Small intestine (tissue), 7 donors: Measurements from ENCODE around the gene NYNRIN. TPM values are rescaled to one million over a fixed set of nuclear protein-coding genes. Genes with fewer than 3 reads are reported as not detected.
"Not testable (repeated sequence)": the region's sequence is repeated elsewhere in the genome, so short reads cannot be mapped to it uniquely, and the experiment has no call there.

Experiments
- DNase-seq, 2 donors: peaks; one replicate each; pipeline versions ENCODE4 v3.0.0 to v3.0.0-alpha.2; 2013
- FAIRE-seq: peaks from 2 replicates; lab custom pipeline; 2012; peaks lifted over from hg19 to GRCh38; lab: Jason Lieb, UNC
- H3K27ac ChIP-seq, 3 donors: one replicate each; pipeline ENCODE4 v1.5.1; 2013; ENCODE audit warnings: low read length in 2 of 3, mild to moderate bottlenecking in 2 of 3, control low read depth in 1 of 3, inconsistent platforms in 1 of 3, low read depth in 1 of 3, moderate library complexity in 1 of 3
- H3K27me3 ChIP-seq, 3 donors: one replicate each; pipeline ENCODE4 v1.6.1; 2013; ENCODE audit warnings: low read length in 3 of 3, inconsistent platforms in 1 of 3; ENCODE audit not compliant: control insufficient read depth in 3 of 3, insufficient read depth in 3 of 3
- H3K36me3 ChIP-seq, 3 donors: one replicate each; pipeline ENCODE4 v1.6.1; 2013; ENCODE audit warnings: low read length in 3 of 3, inconsistent platforms in 1 of 3, low read depth in 1 of 3, mild to moderate bottlenecking in 1 of 3, moderate library complexity in 1 of 3; ENCODE audit not compliant: control insufficient read depth in 3 of 3, insufficient read depth in 2 of 3
- H3K4me1 ChIP-seq, 3 donors: one replicate each; pipeline ENCODE4 v1.6.1; 2013; ENCODE audit warnings: low read length in 2 of 3, inconsistent platforms in 1 of 3, low read depth in 1 of 3, mild to moderate bottlenecking in 1 of 3, moderate library complexity in 1 of 3; ENCODE audit not compliant: control insufficient read depth in 3 of 3, insufficient read depth in 2 of 3
- H3K4me3 ChIP-seq, 3 donors: one replicate each; pipeline ENCODE4 v1.5.1; 2013; ENCODE audit warnings: low read length in 3 of 3, control low read depth in 1 of 3, inconsistent platforms in 1 of 3, low read depth in 1 of 3, mild to moderate bottlenecking in 1 of 3, moderate library complexity in 1 of 3
- H3K9me3 ChIP-seq, 2 donors: one replicate each; pipeline ENCODE4 v1.6.1; 2013; ENCODE audit warnings: low read depth in 1 of 2, low read length in 1 of 2; ENCODE audit not compliant: control insufficient read depth in 2 of 2, insufficient read depth in 1 of 2
- WGBS, 3 donors: extraction: QIAGEN DNeasy Blood & Tissue Kit; methylation state at CpG; one replicate each; pipeline ENCODE4 v1.1.7; 2013; 5-methylcytosine and 5-hydroxymethylcytosine counted together
- polyA plus RNA-seq, 4 donors: library from polyadenylated mRNA; stranded (reverse) in 3 of 4; unstranded in 1 of 4; fragments of 200-250 nt in 3 of 4; fragments of 120-200 nt in 1 of 4; gene quantifications; one replicate each; pipeline versions ENCODE4 v1.2.1 to v1.2.3, GENCODE V29; 2013
- donor health status: healthy with polysubstance abuse.
- donor health status: control.
- donor health status: control.
- donor health status: Bipolar disorder and iron deficiency.
- donor health status: healthy.

NYNRIN gene
- polyA plus RNA-seq, 4 donors = 0.22 to 53.2 (median 3.9) TPM

DNA sequence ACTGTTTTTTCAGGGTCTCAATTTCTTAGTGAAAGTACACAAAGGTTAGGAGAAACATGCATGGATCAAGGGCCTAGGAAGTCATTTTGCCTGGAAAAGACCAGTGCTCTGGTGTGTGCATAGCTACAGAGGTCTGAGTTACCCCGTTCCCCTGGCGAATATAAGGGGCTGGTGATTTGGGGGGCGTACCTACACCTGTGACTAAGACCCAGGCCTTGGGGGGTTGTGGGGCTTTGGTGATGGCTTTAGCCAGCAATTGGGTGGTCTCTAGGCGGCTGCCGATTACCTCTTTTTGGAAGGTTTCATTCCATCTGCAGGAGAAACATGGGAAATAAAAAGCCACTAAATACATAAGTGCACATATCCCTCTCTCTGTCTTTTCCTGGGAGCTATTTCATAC, 42.7 kb downstream of the NYNRIN start:
- Histone ChIP-seq H3K4me3 (peak overlapping the region in 2 of 3 donors; percentile 51 to 78), H3K36me3 (peaks cover 0 to 39% (median 23%) of the 10 kb centered on the region in 3 donors), H3K27ac (peak overlapping the region; percentile 83 to 98 (median 96)), H3K27me3 (no peaks in the 10 kb centered on the region), H3K9me3 (no peaks in the 10 kb centered on the region), H3K4me1 (peaks cover 7 to 13% (median 9%) of the 10 kb centered on the region in 3 donors)
- WGBS, 3 donors = 51 to 57% (median 51%) methylated on average over 5 of the region's 5 CpGs
- no peak for DNase-seq
- no peak for FAIRE-seq

DNA sequence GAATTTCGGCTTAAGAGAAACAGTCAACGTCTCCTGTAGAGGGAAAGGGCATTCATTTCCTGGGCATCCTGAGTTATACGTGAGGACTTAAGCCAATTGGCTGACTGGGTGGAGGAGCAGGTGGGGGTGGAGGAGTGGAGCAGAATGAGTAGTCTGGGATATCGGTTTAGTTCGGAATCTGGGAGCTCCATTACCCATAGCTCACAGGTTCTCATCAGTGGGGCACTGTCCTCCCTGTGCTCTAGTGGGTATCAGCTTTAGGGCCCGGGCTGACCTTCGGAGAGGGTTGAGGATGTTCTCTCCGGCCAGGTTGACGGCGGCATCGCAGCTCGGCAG, 43.1 kb downstream of the NYNRIN start:
- FAIRE-seq (no peak), DNase-seq (no peak)
- peaks cover 7 to 13% (median 9%) of the 10 kb centered on the region in 3 donors for H3K4me1 ChIP-seq
- no peaks in the 10 kb centered on the region for H3K9me3 ChIP-seq
- 0 to 2% (median 2%) methylated on average over 12 of the region's 12 CpGs for whole genome bisulfite sequencing, 3 donors
- peak overlapping the region; percentile 83 to 98 (median 96) for H3K27ac ChIP-seq
- H3K4me3 ChIP-seq = peak overlapping the region; percentile 51 to 78 (median 56)
- no peaks in the 10 kb centered on the region for H3K27me3 ChIP-seq
- peaks cover 0 to 37% (median 22%) of the 10 kb centered on the region in 3 donors for H3K36me3 ChIP-seq

DNA sequence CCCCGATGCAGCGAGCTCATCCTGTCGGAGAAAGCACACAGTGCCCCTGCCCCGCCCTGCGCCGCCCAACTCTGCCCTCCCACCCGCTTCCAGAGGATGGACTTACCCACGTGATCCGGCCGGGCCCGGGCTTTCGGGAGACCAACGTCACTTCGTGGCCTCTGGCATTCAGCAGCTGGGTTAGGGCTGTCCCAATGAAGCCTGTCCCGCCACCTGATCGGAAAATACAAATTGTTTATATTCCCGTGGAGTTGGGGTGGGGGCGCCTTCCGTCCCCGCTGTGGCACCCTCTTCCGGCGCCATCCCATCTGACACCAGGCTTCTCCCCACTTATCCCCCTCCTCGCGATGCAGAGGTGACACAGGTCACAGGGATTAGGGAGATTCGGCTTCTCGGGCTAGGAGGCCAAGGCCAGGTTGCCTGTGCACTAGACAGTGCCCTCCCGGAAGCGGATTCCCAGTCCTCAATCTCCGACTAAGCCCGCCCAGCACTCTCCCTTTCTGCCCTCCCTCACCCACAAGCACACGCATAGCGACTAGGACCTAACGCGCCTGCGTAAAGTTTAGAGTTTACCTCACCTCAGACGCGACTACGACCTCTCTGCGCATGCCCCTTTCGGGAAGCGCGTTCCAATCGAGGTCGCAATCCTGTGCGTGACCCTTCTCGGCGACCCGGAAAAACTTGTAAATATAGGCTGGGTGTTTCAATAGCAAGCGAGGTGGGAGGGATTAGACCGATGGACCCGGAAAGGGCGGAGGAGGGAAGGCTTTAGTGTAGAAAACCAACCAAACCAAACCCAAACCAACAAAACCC, 43.6 kb downstream of the NYNRIN start, which contains the start of gene SDR39U1:
SDR39U1 (minus strand) TSS at position 537 of the 813 bp plus-strand sequence; CDS start at position 530, 7 bp downstream.
- H3K36me3 ChIP-seq = peaks cover 0 to 31% (median 19%) of the 10 kb centered on the region in 3 donors
- peak within 1 kb of the TSS; percentile 56 to 78 (median 61) for H3K4me3 ChIP-seq
- H3K27me3 ChIP-seq = no peaks in the 10 kb centered on the region
- H3K27ac ChIP-seq = peak within 1 kb of the TSS; percentile 83 to 98 (median 96)
- 0% methylated on average over 50 to 52 of the region's 52 CpGs for WGBS, 3 donors
- DNase-seq = peak; percentile 100
- peaks cover 7 to 13% (median 9%) of the 10 kb centered on the region in 3 donors for H3K4me1 ChIP-seq
- FAIRE-seq = no peak
- no peaks in the 10 kb centered on the region for H3K9me3 ChIP-seq

DNA sequence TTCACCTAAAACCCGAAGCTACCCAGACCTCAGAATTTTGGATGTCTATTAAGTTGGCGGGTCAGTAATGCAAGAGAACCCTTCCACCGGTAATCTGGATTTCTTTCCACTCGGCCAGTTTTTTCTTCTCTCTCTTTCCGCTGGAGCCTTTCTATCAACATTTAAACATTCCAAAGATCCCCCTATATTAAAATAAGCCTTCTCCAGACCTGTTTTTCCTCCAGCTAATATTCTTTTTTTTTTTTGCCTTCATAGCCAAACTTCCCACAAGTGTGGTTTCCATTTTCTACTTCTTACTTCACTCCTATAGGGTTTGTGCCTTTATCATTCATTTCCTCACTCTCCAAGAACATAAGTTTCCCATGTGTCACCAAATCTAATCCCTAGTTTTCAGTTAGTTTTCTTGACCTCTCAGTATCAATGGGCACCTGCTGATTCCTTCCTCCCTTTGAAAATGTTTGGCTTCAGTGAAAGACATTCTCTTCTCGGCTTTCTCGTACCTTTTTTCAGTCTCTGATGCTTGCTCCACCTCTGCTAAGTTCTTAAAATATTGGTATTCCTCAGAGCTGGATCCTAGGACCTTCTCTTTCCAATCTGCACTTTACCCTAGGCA, 44.4 kb downstream of the NYNRIN start:
- FAIRE-seq (no peak), DNase-seq (peak in 1 of 2 donors; percentile 51)
- Histone ChIP-seq H3K27me3 (no peaks in the 10 kb centered on the region), H3K27ac (peak overlapping the region; percentile 37 to 96 (median 76)), H3K36me3 (peaks cover 0 to 27% (median 13%) of the 10 kb centered on the region in 3 donors), H3K4me1 (peaks cover 7 to 13% (median 9%) of the 10 kb centered on the region in 3 donors), H3K9me3 (no peaks in the 10 kb centered on the region), H3K4me3 (peak overlapping the region; percentile 53 to 78 (median 61))
- 1 to 12% (median 4%) methylated on average over 7 of the region's 7 CpGs for WGBS, 3 donors

DNA sequence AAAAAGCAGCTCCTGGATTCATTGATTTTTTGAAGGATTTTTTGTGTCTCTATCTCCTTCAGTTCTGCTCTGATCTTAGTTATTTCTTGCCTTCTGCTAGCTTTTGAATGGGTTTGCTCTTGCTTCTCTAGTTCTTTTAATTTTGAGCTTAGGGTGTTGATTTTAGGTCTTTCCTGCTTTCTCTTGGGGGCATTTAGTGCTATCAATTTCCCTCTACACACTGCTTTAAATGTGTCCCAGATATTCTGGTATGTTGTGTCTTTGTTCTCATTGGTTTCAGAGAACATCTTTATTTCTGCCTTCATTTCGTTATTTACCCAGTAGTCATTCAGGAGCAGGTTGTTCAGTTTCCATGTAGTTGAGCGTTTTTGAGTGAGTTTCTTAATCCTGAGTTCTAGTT, 52.0 kb downstream of the NYNRIN start:
- not testable (repeated sequence) for H3K27ac ChIP-seq, DNase-seq, H3K27me3 ChIP-seq, H3K4me3 ChIP-seq, H3K36me3 ChIP-seq, H3K4me1 ChIP-seq, FAIRE-seq
- H3K9me3 ChIP-seq = peaks cover 0 to 14% of the 10 kb centered on the region in 2 donors
- WGBS, 3 donors = 69 to 87% (median 82%) methylated on average over 2 of the region's 2 CpGs

DNA sequence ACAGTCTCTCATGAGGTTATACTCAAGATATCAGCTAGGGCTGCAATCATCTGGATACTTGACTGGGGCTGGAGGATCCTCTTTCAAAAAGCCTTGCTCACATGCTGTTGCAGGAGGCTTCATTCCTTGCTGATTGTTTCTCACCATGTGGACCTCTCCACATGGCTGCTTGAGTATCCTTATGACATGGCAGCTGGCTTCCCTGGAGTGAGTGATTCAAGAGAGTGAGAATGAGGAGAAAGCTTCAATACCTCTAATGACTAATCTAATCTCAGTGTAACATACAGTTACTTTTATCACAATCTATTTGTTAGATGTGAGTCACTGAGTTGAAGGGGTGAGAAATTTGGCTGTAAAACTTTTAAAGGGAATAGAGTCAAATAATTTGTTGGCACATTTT, 58.2 kb downstream of the NYNRIN start:
- no peak overlapping the region for H3K27ac ChIP-seq
- no peaks in the 10 kb centered on the region for H3K27me3 ChIP-seq
- peaks cover 0 to 21% of the 10 kb centered on the region in 2 donors for H3K9me3 ChIP-seq
- peaks cover 0 to 7% (median 0%) of the 10 kb centered on the region in 3 donors for H3K36me3 ChIP-seq
- H3K4me1 ChIP-seq = no peaks in the 10 kb centered on the region
- H3K4me3 ChIP-seq = no peak overlapping the region
- FAIRE-seq = no peak
- no peak for DNase-seq

DNA sequence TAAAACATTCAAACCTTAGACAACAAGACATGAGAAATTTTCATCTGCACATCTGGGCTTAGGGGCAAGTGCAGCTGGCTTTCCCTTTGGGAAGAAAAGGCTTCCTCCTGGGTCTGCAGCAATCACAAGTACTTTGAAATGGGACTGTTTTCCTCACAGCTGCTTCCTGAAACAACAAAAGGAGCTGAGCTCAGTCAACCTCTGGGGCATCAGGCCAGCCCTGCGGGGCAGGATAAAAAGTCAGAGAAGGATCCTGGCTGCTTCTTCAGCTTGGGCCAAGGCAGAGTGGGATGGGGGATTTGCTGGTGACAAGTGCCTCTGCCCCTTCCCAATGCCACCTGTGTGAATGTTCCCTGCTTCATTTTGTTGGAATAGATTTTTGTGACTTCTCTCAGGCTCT, 59.9 kb downstream of the NYNRIN start:
- H3K4me3 ChIP-seq = no peak overlapping the region
- H3K27me3 ChIP-seq = no peaks in the 10 kb centered on the region
- 39 to 72% (median 54%) methylated on average over 1 of the region's 1 CpG for WGBS, 3 donors
- DNase-seq = no peak
- peaks cover 0 to 5% (median 0%) of the 10 kb centered on the region in 3 donors for H3K36me3 ChIP-seq
- no peak for FAIRE-seq
- H3K27ac ChIP-seq = no peak overlapping the region
- H3K9me3 ChIP-seq = peaks cover 0 to 13% of the 10 kb centered on the region in 2 donors
- H3K4me1 ChIP-seq = no peaks in the 10 kb centered on the region

DNA sequence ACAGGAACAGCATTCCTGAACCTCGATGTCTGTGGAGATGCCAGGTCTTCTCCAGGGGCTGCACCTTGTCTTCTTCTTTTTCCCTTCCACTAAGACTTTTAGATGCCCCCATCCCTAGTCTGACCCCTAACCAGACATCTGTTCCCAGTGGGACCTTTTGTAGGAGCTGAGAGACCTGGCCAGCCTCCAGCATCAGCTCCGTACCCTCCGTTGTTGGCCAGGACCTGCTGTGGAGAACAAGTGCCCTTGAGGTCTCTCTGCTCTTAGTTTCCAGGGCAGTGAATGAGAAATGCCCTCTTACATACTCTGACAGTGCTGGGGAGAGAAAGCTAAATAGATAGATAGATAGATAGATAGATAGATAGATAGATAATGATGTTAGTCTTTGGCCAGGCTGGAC, 60.5 kb downstream of the NYNRIN start:
- no peaks in the 10 kb centered on the region for H3K4me1 ChIP-seq
- H3K36me3 ChIP-seq = peaks cover 0 to 5% (median 0%) of the 10 kb centered on the region in 3 donors
- H3K9me3 ChIP-seq = peaks cover 0 to 11% of the 10 kb centered on the region in 2 donors
- no peaks in the 10 kb centered on the region for H3K27me3 ChIP-seq
- FAIRE-seq (no peak), DNase-seq (no peak)
- H3K4me3 ChIP-seq = no peak overlapping the region
- WGBS, 3 donors = 81 to 99% (median 92%) methylated on average over 3 of the region's 3 CpGs
- no peak overlapping the region for H3K27ac ChIP-seq
